ENCODE measurements around the gene NDUFA3. TPM values are rescaled to one million over a fixed set of nuclear protein-coding genes. Genes with fewer than 3 reads are reported as not detected.
"Not testable (repeated sequence)": the region's sequence is repeated elsewhere in the genome, so short reads cannot be mapped to it uniquely, and the experiment has no call there.

NDUFA3 gene
- polyA plus RNA-seq, 2 of the 4 experiments (the other 2 are of a cell fraction), result 43.5 to 190 TPM

DNA sequence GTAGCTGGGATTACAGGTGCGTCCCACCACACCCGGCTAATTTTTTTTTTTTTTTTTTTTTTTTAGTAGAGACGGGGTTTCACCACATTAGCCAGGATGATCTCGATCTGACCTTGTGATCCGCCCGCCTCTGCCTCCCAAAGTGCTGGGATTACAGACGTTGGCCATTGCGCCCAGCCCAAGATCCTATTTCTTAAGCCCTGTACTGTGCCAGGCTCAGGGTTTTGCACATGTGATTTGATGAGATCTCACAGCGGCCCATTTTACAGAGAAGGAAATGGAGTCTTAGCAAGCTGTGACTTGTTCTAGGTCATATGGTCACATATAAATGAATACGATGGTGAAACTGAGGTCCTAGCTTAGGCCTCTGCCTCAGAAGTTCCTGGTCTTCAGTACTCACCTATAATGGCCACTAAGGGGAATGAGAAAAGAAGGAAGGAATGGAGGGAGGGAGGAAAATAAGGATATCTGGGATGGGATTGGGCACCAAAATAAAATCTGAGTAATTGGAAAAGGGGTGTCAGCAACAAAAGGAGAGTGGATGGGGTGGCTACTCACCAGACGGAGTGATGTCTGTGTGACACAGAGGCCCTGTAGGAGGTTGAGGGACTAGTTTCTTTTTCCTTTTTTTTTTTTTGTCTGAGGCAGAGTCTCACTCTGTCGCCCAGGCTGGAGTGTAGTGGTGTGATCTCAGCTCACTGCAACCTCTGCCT, 3.3 kb upstream of the NDUFA3 start (continued):
- TF ChIP-seq EHMT2 (IDR thresholded peaks at IDR 0.05; ENCODE audit: low read depth) (no peak), HDAC2 (IDR thresholded peaks at IDR 0.05) (no peak), TFCP2L1 (CRISPR knock-in tag; IDR thresholded peaks at IDR 0.05) (no peak), HOXA7 (CRISPR knock-in tag; IDR thresholded peaks at IDR 0.05) (no peak), HEYL (CRISPR knock-in tag; IDR thresholded peaks at IDR 0.05) (no peak), JUNB (IDR thresholded peaks at IDR 0.05) (no peak), EP300 (IDR thresholded peaks at IDR 0.05) (no peak)

DNA sequence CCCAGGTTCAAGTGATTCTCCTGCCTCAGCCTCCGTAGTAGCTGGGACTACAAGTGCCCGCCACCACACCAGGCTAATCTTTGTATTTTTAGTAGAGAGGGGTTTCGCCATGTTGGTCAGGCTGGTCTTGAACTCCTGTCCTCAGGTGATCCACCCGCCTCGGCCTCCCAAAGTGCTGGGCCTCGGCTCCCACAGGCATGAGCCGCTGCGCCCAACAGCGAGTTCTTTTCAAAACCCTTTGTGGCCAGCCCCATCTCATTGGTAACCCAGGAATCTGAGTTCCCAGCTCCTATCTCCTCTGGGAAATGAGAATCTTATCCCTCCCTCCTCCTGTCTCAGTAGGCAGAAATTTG, 2.8 kb upstream of the NDUFA3 start:
- 66% methylated on average over 9 of the region's 9 CpGs for WGBS (ENCODE audit: missing lambda C conversion rate)
- H3K27ac ChIP-seq; DNase-seq (ENCODE audit: low read depth in 1 of 2, low spot score in 1 of 2); FAIRE-seq; H3K4me3 ChIP-seq; H3K9me3 ChIP-seq; H3K4me2 ChIP-seq; ATAC-seq; POLR2A ChIA-PET: not testable (repeated sequence)
- peaks cover 15% of the 10 kb centered on the region; the same call in 1 of the 3 replicates for H3K4me1 ChIP-seq
- CTCF ChIA-PET, result interaction anchor here (0.8 to 4.0 kb wide), 4 partner anchors 64 to 291 kb away, joined by 3 to 35 read pairs (median 13); no protein-coding TSS in a partner anchor

DNA sequence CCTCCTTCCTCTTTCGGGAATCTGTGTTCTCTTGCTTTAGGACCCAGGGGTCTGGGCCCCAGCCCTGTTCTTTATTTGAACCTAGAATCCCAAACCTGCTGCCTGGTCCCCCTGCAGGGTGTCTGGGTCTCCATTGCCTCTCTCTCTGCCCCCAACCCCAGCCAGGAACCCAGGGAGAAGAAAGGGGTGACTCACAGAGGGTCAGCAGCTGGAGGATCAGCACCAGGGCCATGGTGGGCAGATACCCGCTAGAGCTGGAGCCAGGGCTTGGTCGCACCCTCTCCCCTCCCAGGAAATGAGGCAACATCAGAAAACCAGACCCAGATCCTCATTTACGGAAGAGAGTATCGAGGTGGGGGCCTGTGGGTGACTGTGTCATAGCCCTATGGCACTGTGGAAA, 2.1 kb upstream of the NDUFA3 start, which contains the start of gene OSCAR:
TSS of gene OSCAR (minus strand) at position 243 of the 400 bp plus-strand sequence. CDS start at position 232, 11 bp downstream.
- TF ChIP-seq, protein P1, sequence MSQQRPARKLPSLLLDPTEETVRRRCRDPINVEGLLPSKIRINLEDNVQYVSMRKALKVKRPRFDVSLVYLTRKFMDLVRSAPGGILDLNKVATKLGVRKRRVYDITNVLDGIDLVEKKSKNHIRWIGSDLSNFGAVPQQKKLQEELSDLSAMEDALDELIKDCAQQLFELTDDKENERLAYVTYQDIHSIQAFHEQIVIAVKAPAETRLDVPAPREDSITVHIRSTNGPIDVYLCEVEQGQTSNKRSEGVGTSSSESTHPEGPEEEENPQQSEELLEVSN (IDR thresholded peaks at IDR 0.05; ENCODE audit: borderline replicate concordance, low read depth), result no peak
- TF ChIP-seq HOXA7 (CRISPR knock-in tag; IDR thresholded peaks at IDR 0.05), result no peak
- TF ChIP-seq RAD21 (conservative IDR thresholded peaks at IDR 0.05 in 1 of 2, IDR thresholded peaks at IDR 0.05 in 1 of 2), result no peak
- no peak for TF ChIP-seq RNF2 (IDR thresholded peaks at IDR 0.05; ENCODE audit: borderline replicate concordance, low read depth)
- TF ChIP-seq, protein P2, sequence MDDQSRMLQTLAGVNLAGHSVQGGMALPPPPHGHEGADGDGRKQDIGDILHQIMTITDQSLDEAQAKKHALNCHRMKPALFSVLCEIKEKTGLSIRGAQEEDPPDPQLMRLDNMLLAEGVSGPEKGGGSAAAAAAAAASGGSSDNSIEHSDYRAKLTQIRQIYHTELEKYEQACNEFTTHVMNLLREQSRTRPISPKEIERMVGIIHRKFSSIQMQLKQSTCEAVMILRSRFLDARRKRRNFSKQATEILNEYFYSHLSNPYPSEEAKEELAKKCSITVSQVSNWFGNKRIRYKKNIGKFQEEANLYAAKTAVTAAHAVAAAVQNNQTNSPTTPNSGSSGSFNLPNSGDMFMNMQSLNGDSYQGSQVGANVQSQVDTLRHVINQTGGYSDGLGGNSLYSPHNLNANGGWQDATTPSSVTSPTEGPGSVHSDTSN (IDR thresholded peaks at IDR 0.05), result no peak
- no peak for TF ChIP-seq MAFK (IDR thresholded peaks at IDR 0.05; ENCODE audit: partially characterized antibody)
- no peak for TF ChIP-seq CHD4 (IDR thresholded peaks at IDR 0.05; ENCODE audit: borderline replicate concordance)
- no peak for TF ChIP-seq ZSCAN20 (CRISPR knock-in tag; IDR thresholded peaks at IDR 0.05)
- TF ChIP-seq, protein P3, sequence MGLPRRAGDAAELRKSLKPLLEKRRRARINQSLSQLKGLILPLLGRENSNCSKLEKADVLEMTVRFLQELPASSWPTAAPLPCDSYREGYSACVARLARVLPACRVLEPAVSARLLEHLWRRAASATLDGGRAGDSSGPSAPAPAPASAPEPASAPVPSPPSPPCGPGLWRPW (IDR thresholded peaks at IDR 0.05), result no peak
- no peak for TF ChIP-seq TP53 (CRISPR knock-in tag; IDR thresholded peaks at IDR 0.05)
- ATAC-seq, result no peak
- CTCF ChIA-PET, result interaction anchor here (0.8 to 4.0 kb wide), 3 partner anchors 65 to 193 kb away, joined by 3 to 18 read pairs (median 8); no protein-coding TSS in a partner anchor
- peaks cover 18% of the 10 kb centered on the region; the same call in 1 of the 3 replicates for H3K4me1 ChIP-seq
- no peak for DNase-seq (ENCODE audit: low read depth in 1 of 2, low spot score in 1 of 2)
- H3K9me3 ChIP-seq, result no peaks in the 10 kb centered on the region
- POLR2A ChIA-PET, result no interaction called here
- no peak within 1 kb of the TSS for H3K27ac ChIP-seq
- no peak within 1 kb of the TSS for H3K4me3 ChIP-seq
- no peak within 1 kb of the TSS for H3K4me2 ChIP-seq
- FAIRE-seq, result no peak
- WGBS (ENCODE audit: missing lambda C conversion rate), result 92% methylated on average over 5 of the region's 5 CpGs

DNA sequence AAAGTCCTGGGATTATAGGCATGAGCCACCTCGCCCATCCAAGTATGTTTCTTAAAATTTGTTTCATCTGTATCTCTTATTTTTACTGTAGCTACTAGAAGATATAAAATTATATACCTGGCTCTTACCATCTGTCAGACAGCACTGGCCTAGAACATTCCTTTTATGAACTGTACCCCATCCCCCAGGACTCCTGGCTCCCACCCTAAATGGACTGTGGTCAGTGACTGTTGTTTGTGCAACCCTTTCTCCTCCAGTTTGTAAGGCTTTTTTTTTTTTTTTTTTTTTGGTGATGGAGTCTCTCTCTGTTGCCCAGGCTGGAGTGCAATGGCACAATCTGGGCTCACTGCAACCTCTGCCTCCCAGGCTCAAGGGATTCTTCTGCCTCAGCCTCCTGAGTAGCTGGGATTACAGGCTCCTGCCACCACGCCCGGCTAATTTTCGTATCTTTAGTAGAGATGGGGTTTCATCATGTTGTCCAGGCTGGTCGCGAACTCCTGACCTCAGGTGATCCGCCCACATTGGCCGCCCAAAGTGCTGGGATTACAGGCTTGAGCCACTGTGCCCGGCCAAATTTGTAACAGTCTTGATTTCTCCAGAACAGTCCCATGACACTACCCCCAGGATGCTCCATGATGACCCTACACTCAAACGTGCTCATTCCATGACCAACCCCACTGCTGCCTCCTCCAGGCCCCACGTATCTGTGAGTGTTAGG, 2.5 kb downstream of the NDUFA3 start:
- TF ChIP-seq FOXS1 (CRISPR knock-in tag; IDR thresholded peaks at IDR 0.05), result no peak
- no peak for TF ChIP-seq CBX8 (IDR thresholded peaks at IDR 0.05)
- TF ChIP-seq ZNF302 (CRISPR knock-in tag; IDR thresholded peaks at IDR 0.05), result no peak
- no peak for TF ChIP-seq KDM5A (IDR thresholded peaks at IDR 0.05)
- TF ChIP-seq JUNB (IDR thresholded peaks at IDR 0.05), result no peak
- no peak for TF ChIP-seq CHD4 (IDR thresholded peaks at IDR 0.05; ENCODE audit: borderline replicate concordance)
- no peak for TF ChIP-seq RNF2 (IDR thresholded peaks at IDR 0.05; ENCODE audit: borderline replicate concordance, low read depth)
- TF ChIP-seq NPAS2 (CRISPR knock-in tag; IDR thresholded peaks at IDR 0.05; ENCODE audit: borderline replicate concordance), result no peak
- no peak for TF ChIP-seq GATA3 (IDR thresholded peaks at IDR 0.05; ENCODE audit: borderline replicate concordance)
- no peak for TF ChIP-seq EP300 (IDR thresholded peaks at IDR 0.05)
- no peak for TF ChIP-seq ZSCAN20 (CRISPR knock-in tag; IDR thresholded peaks at IDR 0.05)
- no peak for TF ChIP-seq BHLHE40 (IDR thresholded peaks at IDR 0.05; ENCODE audit: low read depth, low read length)
- TF ChIP-seq, protein P3 (IDR thresholded peaks at IDR 0.05), result no peak
- no peak for TF ChIP-seq EHMT2 (IDR thresholded peaks at IDR 0.05; ENCODE audit: low read depth)
- TF ChIP-seq MYC (IDR thresholded peaks at IDR 0.05; ENCODE audit: borderline replicate concordance, low read length), result no peak
- no peak for TF ChIP-seq HOXB13 (CRISPR knock-in tag; IDR thresholded peaks at IDR 0.05; ENCODE audit: low read depth)
- Histone ChIP-seq H3K4me3 (no peak overlapping the region), H3K4me1 (0 out of 3 replicates have a peak, but pooled peaks cover 8% of the 10 kb centered on the region), H3K27ac (no peak overlapping the region), H3K4me2 (no peak overlapping the region), H3K9me3 (no peaks in the 10 kb centered on the region)
- DNase-seq (ENCODE audit: low read depth in 1 of 2, low spot score in 1 of 2) (no peak), ATAC-seq (no peak), FAIRE-seq (no peak)
- POLR2A ChIA-PET, result interaction anchor here (0.6 kb wide), 1 partner anchor 626 kb away, joined by 4 read pairs; no protein-coding TSS in a partner anchor
- CTCF ChIA-PET, result interaction anchor here (0.6 to 0.8 kb wide), 2 partner anchors 17 to 668 kb away, joined by 3 read pairs; no protein-coding TSS in a partner anchor
- WGBS (ENCODE audit: missing lambda C conversion rate), result 92% methylated on average over 11 of the region's 11 CpGs
